RWPE2 (cell line): Measurements from ENCODE around the gene NFASC.

Source experiments
- ATAC-seq: fragments of 200-7000 bp; cut with Tn5 transposase; 3 replicates; pipeline ENCODE4 v1.9.1; 2021; ENCODE audit warnings: low read depth
- DNase-seq: peaks from one replicate; pipeline ENCODE4 v3.0.0-alpha.2; 2020; ENCODE audit warnings: low spot score
- H3K27ac ChIP-seq: fragments of 450-650 bp; 2 replicates; pipeline ENCODE4 v1.5.1; 2017; ENCODE audit warnings: mild to moderate bottlenecking; ENCODE audit not compliant: poor library complexity, severe bottlenecking
- H3K27me3 ChIP-seq: fragments of 250-450 bp; sonication (Bioruptor Pico); 2 replicates; pipeline ENCODE4 v1.5.1; 2021; ENCODE audit warnings: mild to moderate bottlenecking, moderate library complexity; ENCODE audit not compliant: insufficient read depth, poor library complexity, severe bottlenecking
- H3K36me3 ChIP-seq: fragments of 250-450 bp; sonication (Bioruptor Pico); 2 replicates; pipeline ENCODE4 v1.5.1; 2020; ENCODE audit warnings: low read depth, mild to moderate bottlenecking, moderate library complexity
- H3K4me1 ChIP-seq: fragments of 250-450 bp; sonication (Bioruptor Pico); 2 replicates; pipeline ENCODE4 v1.5.1; 2021; ENCODE audit warnings: mild to moderate bottlenecking, moderate library complexity; ENCODE audit not compliant: insufficient read depth, poor library complexity, severe bottlenecking
- H3K4me3 ChIP-seq: fragments of 250-450 bp; sonication (Bioruptor Pico); 2 replicates; pipeline ENCODE4 v1.5.1; 2021; ENCODE audit warnings: mild to moderate bottlenecking, moderate library complexity; ENCODE audit not compliant: severe bottlenecking
- H3K9me3 ChIP-seq: fragments of 250-450 bp; sonication (Bioruptor Pico); 2 replicates; pipeline ENCODE4 v1.5.1; 2021; ENCODE audit warnings: mild to moderate bottlenecking, moderate library complexity; ENCODE audit not compliant: severe bottlenecking
- CTCF ChIP-seq: fragments of 450-650 bp; IDR thresholded peaks from one replicate; pipeline ENCODE4 v1.5.1; 2017; ENCODE audit warnings: mild to moderate bottlenecking, moderate library complexity; ENCODE audit not compliant: poor library complexity, severe bottlenecking

NFASC gene

GRCh38 chr1:204988196-204988595 lies 117.5 kb downstream of the NFASC start:
- H3K27ac ChIP-seq, result no peak overlapping the region
- H3K4me3 ChIP-seq, result no peak overlapping the region
- no peak for ATAC-seq
- no peaks in the 10 kb centered on the region for H3K9me3 ChIP-seq
- H3K36me3 ChIP-seq, result no peaks in the 10 kb centered on the region
- H3K27me3 ChIP-seq, result peaks cover 5% of the 10 kb centered on the region
- H3K4me1 ChIP-seq, result no peaks in the 10 kb centered on the region
- DNase-seq, result no peak
- no peak for TF ChIP-seq CTCF

- no peak overlapping the region for H3K4me3 ChIP-seq
- DNase-seq (no peak), ATAC-seq (peak; percentile 59)
- no peaks in the 10 kb centered on the region for H3K9me3 ChIP-seq
- no peaks in the 10 kb centered on the region for H3K4me1 ChIP-seq
- TF ChIP-seq CTCF, result peak; percentile 79
- H3K27ac ChIP-seq, result no peak overlapping the region
- H3K27me3 ChIP-seq, result peaks cover 5% of the 10 kb centered on the region
- H3K36me3 ChIP-seq, result no peaks in the 10 kb centered on the region
Measured at GRCh38 chr1:204989266-204990058, 118.8 kb downstream of the NFASC start.

- no peak for ATAC-seq
- Histone ChIP-seq H3K36me3 (no peaks in the 10 kb centered on the region), H3K27ac (no peak overlapping the region), H3K4me1 (no peaks in the 10 kb centered on the region), H3K4me3 (no peak overlapping the region), H3K9me3 (no peaks in the 10 kb centered on the region), H3K27me3 (peaks cover 5% of the 10 kb centered on the region)
- no peak for DNase-seq
- no peak for TF ChIP-seq CTCF
Measured at GRCh38 chr1:204990059-204990664, 119.5 kb downstream of the NFASC start.

- Histone ChIP-seq H3K27me3 (peaks cover 5% of the 10 kb centered on the region), H3K4me3 (no peak overlapping the region), H3K9me3 (no peaks in the 10 kb centered on the region), H3K27ac (no peak overlapping the region), H3K36me3 (no peaks in the 10 kb centered on the region), H3K4me1 (no peaks in the 10 kb centered on the region)
- DNase-seq (no peak), ATAC-seq (no peak)
- TF ChIP-seq CTCF, result no peak
Measured at GRCh38 chr1:204990721-204991341, 120.2 kb downstream of the NFASC start.
